ENCODE measurements around the gene CABLES1. TPM values are rescaled to one million over a fixed set of nuclear protein-coding genes. Genes with fewer than 3 reads are reported as not detected.
"Not testable (repeated sequence)": the region's sequence is repeated elsewhere in the genome, so short reads cannot be mapped to it uniquely, and the experiment has no call there.

Gene CABLES1
- 37.0 and 45.9 TPM in 2 replicates for total RNA-seq (2014; rRNA removed; shearing (Covaris generic))

- peak; percentile 67 for DNase-seq (ENCODE audit: low spot score)
Measured at GRCh38 chr18:23134780-23135549, at the start of gene CABLES1. Gene CABLES1, plus strand, starts transcription at chr18:23135485. Its CDS starts 278 bp downstream, at chr18:23135763.

- no peak for DNase-seq (ENCODE audit: low spot score)
Measured at GRCh38 chr18:23087352-23087751, 47.9 kb upstream of the CABLES1 start.

- DNase-seq (ENCODE audit: low spot score) = no peak
Measured at GRCh38 chr18:23088310-23088709, 47.0 kb upstream of the CABLES1 start.

GRCh38 chr18:23091017-23091993 lies 44.0 kb upstream of the CABLES1 start:
- not testable (repeated sequence) for DNase-seq (ENCODE audit: low spot score)

- DNase-seq (ENCODE audit: low spot score) = no peak
Measured at GRCh38 chr18:23092121-23092520, 43.2 kb upstream of the CABLES1 start.

GRCh38 chr18:23093130-23093529 lies 42.2 kb upstream of the CABLES1 start:
- DNase-seq (ENCODE audit: low spot score) = not testable (repeated sequence)

GRCh38 chr18:23093772-23094171 lies 41.5 kb upstream of the CABLES1 start:
- no peak for DNase-seq (ENCODE audit: low spot score)

GRCh38 chr18:23094411-23095190 lies 40.7 kb upstream of the CABLES1 start:
- no peak for DNase-seq (ENCODE audit: low spot score)

GRCh38 chr18:23095463-23095862 lies 39.8 kb upstream of the CABLES1 start:
- DNase-seq (ENCODE audit: low spot score) = no peak

GRCh38 chr18:23097016-23097415 lies 38.3 kb upstream of the CABLES1 start:
- DNase-seq (ENCODE audit: low spot score) = not testable (repeated sequence)

GRCh38 chr18:23099621-23100020 lies 35.7 kb upstream of the CABLES1 start:
- DNase-seq (ENCODE audit: low spot score) = peak; percentile 89

- peak; percentile 83 for DNase-seq (ENCODE audit: low spot score)
Measured at GRCh38 chr18:23101861-23102432, 33.3 kb upstream of the CABLES1 start.

- no peak for DNase-seq (ENCODE audit: low spot score)
Measured at GRCh38 chr18:23102493-23103261, 32.6 kb upstream of the CABLES1 start.

GRCh38 chr18:23103449-23103848 lies 31.8 kb upstream of the CABLES1 start:
- DNase-seq (ENCODE audit: low spot score) = no peak

GRCh38 chr18:23105030-23105429 lies 30.3 kb upstream of the CABLES1 start:
- peak; percentile 52 for DNase-seq (ENCODE audit: low spot score)

GRCh38 chr18:23105581-23106219 lies 29.6 kb upstream of the CABLES1 start:
- peak; percentile 76 for DNase-seq (ENCODE audit: low spot score)

- DNase-seq (ENCODE audit: low spot score) = peak; percentile 89
Measured at GRCh38 chr18:23106575-23106974, 28.7 kb upstream of the CABLES1 start.

- DNase-seq (ENCODE audit: low spot score) = no peak
Measured at GRCh38 chr18:23107718-23108117, 27.6 kb upstream of the CABLES1 start.

GRCh38 chr18:23108496-23108895 lies 26.8 kb upstream of the CABLES1 start:
- DNase-seq (ENCODE audit: low spot score) = no peak

GRCh38 chr18:23109163-23109562 lies 26.1 kb upstream of the CABLES1 start:
- DNase-seq (ENCODE audit: low spot score) = not testable (repeated sequence)
